ENCODE measurements around the gene ARFIP1.
A peak's percentile ranks its signal among the peaks of the same experiment; 100 is the strongest.
"Not testable (repeated sequence)": the region's sequence is repeated elsewhere in the genome, so short reads cannot be mapped to it uniquely, and the experiment has no call there.

Gene ARFIP1

GRCh38 chr4:152843481-152844090, 63.8 kb downstream of the ARFIP1 start:
- DNase-seq (ENCODE audit: low read depth in 2 of 2) = no peak

- no peak for DNase-seq (ENCODE audit: low read depth in 2 of 2)
Measured at GRCh38 chr4:152847376-152847775, 67.6 kb downstream of the ARFIP1 start.

GRCh38 chr4:152848508-152848907, 68.8 kb downstream of the ARFIP1 start:
- DNase-seq (ENCODE audit: low read depth in 2 of 2) = no peak

GRCh38 chr4:152849350-152849749, 69.6 kb downstream of the ARFIP1 start:
- no peak for DNase-seq (ENCODE audit: low read depth in 2 of 2)

GRCh38 chr4:152850377-152850776, 70.6 kb downstream of the ARFIP1 start:
- peak in 1 of 2 donors; percentile 11 for DNase-seq (ENCODE audit: low read depth in 2 of 2)

GRCh38 chr4:152851226-152851625, 71.5 kb downstream of the ARFIP1 start:
- DNase-seq (ENCODE audit: low read depth in 2 of 2) = no peak

- no peak for DNase-seq (ENCODE audit: low read depth in 2 of 2)
Measured at GRCh38 chr4:152853293-152853692, 73.5 kb downstream of the ARFIP1 start.

- not testable (repeated sequence) for DNase-seq (ENCODE audit: low read depth in 2 of 2)
Measured at GRCh38 chr4:152854016-152854415, 74.3 kb downstream of the ARFIP1 start.

- no peak for DNase-seq (ENCODE audit: low read depth in 2 of 2)
Measured at GRCh38 chr4:152856960-152857359, 77.2 kb downstream of the ARFIP1 start.

- no peak for DNase-seq (ENCODE audit: low read depth in 2 of 2)
Measured at GRCh38 chr4:152858934-152859333, 79.2 kb downstream of the ARFIP1 start.

GRCh38 chr4:152860046-152860445, 80.3 kb downstream of the ARFIP1 start:
- DNase-seq (ENCODE audit: low read depth in 2 of 2) = no peak

- DNase-seq (ENCODE audit: low read depth in 2 of 2) = no peak
Measured at GRCh38 chr4:152862608-152863007, 82.9 kb downstream of the ARFIP1 start.

- DNase-seq (ENCODE audit: low read depth in 2 of 2) = no peak
Measured at GRCh38 chr4:152864361-152864760, 84.6 kb downstream of the ARFIP1 start.

GRCh38 chr4:152866432-152866993, 86.8 kb downstream of the ARFIP1 start:
- DNase-seq (ENCODE audit: low read depth in 2 of 2) = not testable (repeated sequence)

- DNase-seq (ENCODE audit: low read depth in 2 of 2) = no peak
Measured at GRCh38 chr4:152870606-152871005, 90.9 kb downstream of the ARFIP1 start.

GRCh38 chr4:152875261-152875660, 95.5 kb downstream of the ARFIP1 start:
- no peak for DNase-seq (ENCODE audit: low read depth in 2 of 2)

GRCh38 chr4:152877868-152878267, 98.1 kb downstream of the ARFIP1 start:
- no peak for DNase-seq (ENCODE audit: low read depth in 2 of 2)

GRCh38 chr4:152880263-152880662, 100.5 kb downstream of the ARFIP1 start:
- DNase-seq (ENCODE audit: low read depth in 2 of 2) = no peak

- no peak for DNase-seq (ENCODE audit: low read depth in 2 of 2)
Measured at GRCh38 chr4:152881974-152882373, 102.2 kb downstream of the ARFIP1 start.

GRCh38 chr4:152885185-152885584, 105.4 kb downstream of the ARFIP1 start:
- DNase-seq (ENCODE audit: low read depth in 2 of 2) = no peak

- DNase-seq (ENCODE audit: low read depth in 2 of 2) = no peak
Measured at GRCh38 chr4:152886201-152886600, 106.4 kb downstream of the ARFIP1 start.

- no peak for DNase-seq (ENCODE audit: low read depth in 2 of 2)
Measured at GRCh38 chr4:152887981-152888380, 108.2 kb downstream of the ARFIP1 start.

- DNase-seq (ENCODE audit: low read depth in 2 of 2) = no peak
Measured at GRCh38 chr4:152892974-152893373, 113.2 kb downstream of the ARFIP1 start.

GRCh38 chr4:152894673-152895072, 114.9 kb downstream of the ARFIP1 start:
- no peak for DNase-seq (ENCODE audit: low read depth in 2 of 2)
